ENCODE measurements around the gene COX10.

DNA sequence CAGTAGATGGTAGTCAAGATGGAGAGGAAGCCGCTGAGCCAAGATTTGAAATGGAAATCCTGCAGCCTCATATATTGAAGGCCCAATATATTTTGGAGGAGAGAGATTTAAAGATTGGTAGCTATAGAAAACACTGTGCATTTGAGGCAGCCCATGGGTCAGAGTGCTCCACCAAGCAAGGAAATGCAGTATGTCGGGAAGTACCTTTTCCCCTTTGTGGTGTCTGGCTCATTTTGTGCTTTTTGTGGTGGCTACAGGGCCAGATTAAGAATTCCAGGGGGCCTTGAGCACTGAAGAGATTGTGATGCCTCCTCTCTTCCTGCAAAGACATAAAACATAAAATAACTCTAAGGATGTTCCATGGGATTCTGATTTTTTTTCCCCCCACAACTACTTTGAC lies 127.8 kb downstream of the COX10 start:
- TF ChIP-seq CTCF (IDR thresholded peaks at IDR 0.05) (no peak), POLR2A (IDR thresholded peaks at IDR 0.05; ENCODE audit: low read depth) (no peak), POLR2AphosphoS5 (IDR thresholded peaks at IDR 0.05) (no peak)

Data from esophagus muscularis mucosa (tissue), 3 donors.